Vagina (tissue), 2 donors: ENCODE data around the gene CISTR. TPM values are rescaled to one million over a fixed set of nuclear protein-coding genes. Genes with fewer than 3 reads are reported as not detected.
A peak's percentile ranks its signal among the peaks of the same experiment; 100 is the strongest.

ENCODE experiments used
- DNase-seq, 2 donors: peaks; one replicate each; pipeline ENCODE4 v3.0.0-alpha.2; 2017; ENCODE audit errors: extremely low spot score in 2 of 2
- H3K27ac ChIP-seq: fragments of 200-600 bp; sonication (generic); one replicate; pipeline ENCODE4 v1.5.1; 2019
- H3K27me3 ChIP-seq: fragments of 200-600 bp; sonication (generic); one replicate; pipeline ENCODE4 v1.5.1; 2019
- H3K36me3 ChIP-seq, 2 donors: fragments of 200-600 bp; sonication (generic); one replicate each; pipeline ENCODE4 v1.5.1; 2017 to 2019
- H3K4me1 ChIP-seq: fragments of 200-600 bp; sonication (generic); one replicate; pipeline ENCODE4 v1.5.1; 2019
- H3K4me3 ChIP-seq, 2 donors: fragments of 200-600 bp; sonication (generic); 1 replicate in 1 of 2; 2 replicates in 1 of 2; pipeline ENCODE4 v1.5.1; 2016 to 2019
- H3K9me3 ChIP-seq: fragments of 200-600 bp; sonication (generic); one replicate; pipeline ENCODE4 v1.5.1; 2019
- POLR2A ChIP-seq, 2 donors: fragments of 450-650 bp; IDR thresholded peaks; one replicate each; pipeline ENCODE4 v1.6.1; 2017; ENCODE audit warnings: antibody characterized with exemption in 2 of 2, mild to moderate bottlenecking in 2 of 2, moderate library complexity in 2 of 2
- POLR2AphosphoS5 ChIP-seq, 2 donors: sonication (generic); formaldehyde crosslinking; IDR thresholded peaks; one replicate each; pipeline ENCODE4 v1.9.0; 2017; ENCODE audit warnings: antibody characterized with exemption in 2 of 2, mild to moderate bottlenecking in 2 of 2, low read depth in 1 of 2; ENCODE audit not compliant: insufficient read depth in 1 of 2
- intact Hi-C: fragments of 100-400 bp; cut with DNase I; formaldehyde crosslinking; loops from one replicate; pipeline ENCODE4 v1.15.1; 2023
- total RNA-seq: library from RNA; depleted of rRNA; stranded (reverse); fragments of >200 nt; gene quantifications from one replicate; pipeline ENCODE4 v1.2.3, GENCODE V29; 2016
- TF ChIP-seq, protein P1 (sequence below), 3 experiments: fragments of 450-650 bp in 2 of 3; fragments of 200-600 bp in 1 of 3; sonication (generic) in 1 of 3; IDR thresholded peaks; one replicate each; pipeline ENCODE4 v1.5.1; 2017 to 2019; ENCODE audit warnings: antibody characterized with exemption in 3 of 3, mild to moderate bottlenecking in 2 of 3, moderate library complexity in 2 of 3

CISTR gene
- total RNA-seq, 1 donor from 2014 or later = not detected

- peaks cover 27% of the 10 kb centered on the region for H3K4me1 ChIP-seq
- no peak overlapping the region for H3K27ac ChIP-seq
- H3K9me3 ChIP-seq = no peaks in the 10 kb centered on the region
- DNase-seq = no peak
- intact Hi-C loops = no loop called here
- peaks cover 0 to 4% of the 10 kb centered on the region in 2 donors for H3K36me3 ChIP-seq
- no peak for TF ChIP-seq POLR2AphosphoS5 (IDR thresholded peaks at IDR 0.05; ENCODE audit: insufficient read depth in 1 of 2, low read depth in 1 of 2)
- TF ChIP-seq, protein P1, sequence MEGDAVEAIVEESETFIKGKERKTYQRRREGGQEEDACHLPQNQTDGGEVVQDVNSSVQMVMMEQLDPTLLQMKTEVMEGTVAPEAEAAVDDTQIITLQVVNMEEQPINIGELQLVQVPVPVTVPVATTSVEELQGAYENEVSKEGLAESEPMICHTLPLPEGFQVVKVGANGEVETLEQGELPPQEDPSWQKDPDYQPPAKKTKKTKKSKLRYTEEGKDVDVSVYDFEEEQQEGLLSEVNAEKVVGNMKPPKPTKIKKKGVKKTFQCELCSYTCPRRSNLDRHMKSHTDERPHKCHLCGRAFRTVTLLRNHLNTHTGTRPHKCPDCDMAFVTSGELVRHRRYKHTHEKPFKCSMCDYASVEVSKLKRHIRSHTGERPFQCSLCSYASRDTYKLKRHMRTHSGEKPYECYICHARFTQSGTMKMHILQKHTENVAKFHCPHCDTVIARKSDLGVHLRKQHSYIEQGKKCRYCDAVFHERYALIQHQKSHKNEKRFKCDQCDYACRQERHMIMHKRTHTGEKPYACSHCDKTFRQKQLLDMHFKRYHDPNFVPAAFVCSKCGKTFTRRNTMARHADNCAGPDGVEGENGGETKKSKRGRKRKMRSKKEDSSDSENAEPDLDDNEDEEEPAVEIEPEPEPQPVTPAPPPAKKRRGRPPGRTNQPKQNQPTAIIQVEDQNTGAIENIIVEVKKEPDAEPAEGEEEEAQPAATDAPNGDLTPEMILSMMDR (IDR thresholded peaks at IDR 0.05) = no peak
- TF ChIP-seq POLR2A (IDR thresholded peaks at IDR 0.05) = no peak
- H3K4me3 ChIP-seq = no peak overlapping the region
- H3K27me3 ChIP-seq = no peaks in the 10 kb centered on the region
These were observed 22.1 kb downstream of the CISTR start for GRCh38 chr12:53729644-53730043.

DNA sequence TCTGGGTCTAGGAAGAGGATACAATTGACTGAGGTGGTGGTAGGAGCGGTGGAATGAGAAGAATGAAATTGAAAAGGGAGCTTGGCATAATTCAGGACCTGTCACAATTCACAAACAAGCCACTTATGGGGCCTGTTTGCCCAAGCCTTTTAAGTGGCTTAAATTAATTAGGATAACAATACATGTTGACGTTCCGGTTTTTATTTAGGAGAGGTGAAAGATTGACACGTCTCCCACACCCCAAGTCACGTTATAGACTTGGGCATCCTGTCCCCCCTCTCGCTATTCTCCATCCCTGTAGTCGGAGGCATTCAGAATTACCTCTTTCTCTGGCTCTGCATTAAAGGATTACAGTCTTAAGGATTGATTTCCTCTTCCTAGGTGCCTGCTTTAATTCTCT is 23.6 kb downstream of the CISTR start:
- peak overlapping the region; percentile 82 to 95 for H3K4me3 ChIP-seq
- H3K27ac ChIP-seq = peak overlapping the region; percentile 72
- intact Hi-C loops = no loop called here
- no peaks in the 10 kb centered on the region for H3K27me3 ChIP-seq
- H3K36me3 ChIP-seq = peaks cover 0 to 18% of the 10 kb centered on the region in 2 donors
- H3K9me3 ChIP-seq = no peaks in the 10 kb centered on the region
- TF ChIP-seq POLR2A (IDR thresholded peaks at IDR 0.05) (no peak), POLR2AphosphoS5 (IDR thresholded peaks at IDR 0.05; ENCODE audit: insufficient read depth in 1 of 2, low read depth in 1 of 2) (no peak)
- TF ChIP-seq, protein P1 (IDR thresholded peaks at IDR 0.05) = no peak
- peaks cover 27% of the 10 kb centered on the region for H3K4me1 ChIP-seq
- DNase-seq = no peak

GRCh38 chr12:53727310-53728041 is 24.3 kb downstream of the CISTR start, which contains the start of gene CALCOCO1:
TSS of gene CALCOCO1 (minus strand) at chr12:53727452. CDS start at chr12:53725242, 2,210 bp downstream.
- peak within 1 kb of the TSS; percentile 82 to 95 for H3K4me3 ChIP-seq
- no peaks in the 10 kb centered on the region for H3K9me3 ChIP-seq
- intact Hi-C loops = no loop called here
- no peaks in the 10 kb centered on the region for H3K27me3 ChIP-seq
- TF ChIP-seq, protein P1 (IDR thresholded peaks at IDR 0.05) = no peak
- peak in 1 of 2 donors; percentile 13 for TF ChIP-seq POLR2A (IDR thresholded peaks at IDR 0.05)
- peak; percentile 83 to 96 for TF ChIP-seq POLR2AphosphoS5 (IDR thresholded peaks at IDR 0.05; ENCODE audit: insufficient read depth in 1 of 2, low read depth in 1 of 2)
- H3K36me3 ChIP-seq = peaks cover 0 to 24% of the 10 kb centered on the region in 2 donors
- H3K4me1 ChIP-seq = peaks cover 27% of the 10 kb centered on the region
- H3K27ac ChIP-seq = peak within 1 kb of the TSS; percentile 72
- DNase-seq = peak in 1 of 2 donors; percentile 98

- intact Hi-C loops = no loop called here
- no peaks in the 10 kb centered on the region for H3K27me3 ChIP-seq
- H3K4me3 ChIP-seq = peak overlapping the region; percentile 82 to 95
- TF ChIP-seq, protein P1 (IDR thresholded peaks at IDR 0.05) = no peak
- TF ChIP-seq POLR2A (IDR thresholded peaks at IDR 0.05) (no peak), POLR2AphosphoS5 (IDR thresholded peaks at IDR 0.05; ENCODE audit: insufficient read depth in 1 of 2, low read depth in 1 of 2) (no peak)
- peaks cover 0 to 30% of the 10 kb centered on the region in 2 donors for H3K36me3 ChIP-seq
- H3K9me3 ChIP-seq = no peaks in the 10 kb centered on the region
- DNase-seq = no peak
- H3K4me1 ChIP-seq = peaks cover 27% of the 10 kb centered on the region
- peak overlapping the region; percentile 72 for H3K27ac ChIP-seq
These were observed 24.9 kb downstream of the CISTR start for GRCh38 chr12:53726946-53727309.

DNA sequence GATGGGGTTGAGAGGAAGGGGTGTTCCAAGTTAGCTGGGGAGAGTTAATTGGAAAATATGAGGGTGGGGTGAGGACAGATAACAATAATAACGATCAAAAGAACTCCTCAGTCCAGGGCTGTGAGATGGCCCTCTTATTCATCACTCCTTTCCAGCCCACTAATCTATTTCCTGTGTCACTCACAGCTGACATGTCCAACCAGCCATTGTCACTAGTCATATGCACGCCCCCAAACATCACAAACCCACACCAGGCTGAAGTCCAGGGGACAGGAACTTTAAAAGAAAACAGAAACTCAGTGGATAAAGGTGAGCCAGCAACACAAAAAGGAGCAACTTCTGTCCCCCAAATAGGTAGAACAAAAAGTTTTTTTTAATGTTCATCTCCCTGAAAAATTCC is 25.4 kb downstream of the CISTR start:
- TF ChIP-seq, protein P1 (IDR thresholded peaks at IDR 0.05) = no peak
- TF ChIP-seq POLR2AphosphoS5 (IDR thresholded peaks at IDR 0.05; ENCODE audit: insufficient read depth in 1 of 2, low read depth in 1 of 2) = no peak
- no peak for TF ChIP-seq POLR2A (IDR thresholded peaks at IDR 0.05)
- Histone ChIP-seq H3K27me3 (no peaks in the 10 kb centered on the region), H3K27ac (peak overlapping the region; percentile 72), H3K4me1 (peaks cover 27% of the 10 kb centered on the region), H3K9me3 (no peaks in the 10 kb centered on the region), H3K4me3 (peak overlapping the region; percentile 82 to 95), H3K36me3 (peaks cover 0 to 35% of the 10 kb centered on the region in 2 donors)
- no peak for DNase-seq
- intact Hi-C loops = no loop called here
